ENCODE results near the gene FBH1.
"Not testable (repeated sequence)": the region's sequence is repeated elsewhere in the genome, so short reads cannot be mapped to it uniquely, and the experiment has no call there.

The FBH1 gene

DNA sequence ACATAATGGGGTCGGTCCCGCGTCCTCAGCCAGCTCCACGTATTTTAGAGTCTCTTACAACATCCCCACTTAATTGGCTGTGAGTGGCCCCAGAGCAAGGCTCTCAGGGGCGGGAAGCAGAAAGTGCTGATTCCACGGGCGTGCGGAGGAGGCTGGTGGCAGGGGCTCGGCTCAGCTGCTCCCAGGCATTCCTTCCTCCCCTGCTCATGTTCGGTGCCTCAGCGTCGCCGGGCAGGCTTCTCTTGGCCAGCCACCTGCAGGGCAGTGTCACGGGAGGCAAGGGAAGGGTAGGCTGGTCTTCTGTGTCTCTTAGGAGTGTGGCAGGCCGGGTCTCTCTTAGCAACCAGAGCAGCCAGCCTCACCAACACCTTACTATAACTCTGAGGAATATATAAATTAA lies 53.5 kb downstream of the FBH1 start:
- no peak for DNase-seq

DNA sequence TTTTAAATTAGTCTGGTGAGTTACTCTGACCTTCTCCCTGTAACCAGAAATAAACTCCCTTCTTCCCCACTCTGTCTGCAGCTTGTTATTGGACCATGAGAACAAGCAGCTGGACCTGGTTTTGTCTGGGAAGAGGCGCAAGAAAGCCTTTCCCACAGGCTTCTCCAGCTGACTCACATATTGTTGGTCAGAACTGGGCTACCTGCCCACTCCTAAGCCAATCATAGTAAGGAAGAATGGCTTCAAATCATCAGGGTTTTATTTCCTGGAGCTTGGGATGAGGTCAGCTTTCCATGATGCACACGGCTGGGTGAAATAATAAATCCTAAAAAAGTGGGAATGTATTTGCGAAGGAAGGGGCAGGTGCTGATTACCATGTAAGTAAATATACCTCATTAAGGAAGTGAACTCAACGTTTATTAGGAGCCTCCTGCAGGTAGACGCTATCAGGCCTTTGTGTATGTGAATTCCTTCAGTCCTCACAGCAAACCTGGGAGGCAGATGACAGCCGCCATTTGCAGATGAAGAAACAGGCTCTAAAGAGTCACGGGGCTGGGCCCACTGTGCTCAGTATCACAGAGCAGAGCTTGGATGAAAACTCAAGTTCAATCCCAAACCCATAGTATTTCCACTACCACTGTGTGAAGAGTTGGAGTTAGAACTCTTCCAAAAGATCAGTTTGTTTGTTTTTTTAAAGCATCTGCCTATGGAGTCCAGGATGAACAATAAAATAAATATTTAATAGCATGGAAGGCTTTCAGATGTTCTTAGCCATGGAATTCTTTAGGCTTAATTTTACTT lies 54.5 kb downstream of the FBH1 start:
- no peak for DNase-seq

DNA sequence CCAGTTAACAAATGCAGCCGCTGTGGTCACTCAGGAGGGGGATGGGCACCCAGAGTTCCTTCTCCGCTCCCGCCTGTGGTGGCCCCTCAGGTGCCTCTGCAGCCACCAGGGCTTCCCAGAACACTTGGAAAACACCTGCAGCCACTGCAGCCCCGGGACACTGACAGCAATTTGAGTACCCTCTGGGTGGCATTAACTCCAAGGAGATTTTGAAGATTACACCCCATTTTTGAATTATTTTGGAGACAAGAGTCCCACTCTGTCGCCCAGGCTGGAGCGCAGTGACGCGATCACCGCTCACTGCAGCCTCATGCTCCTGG lies 55.1 kb downstream of the FBH1 start:
- no peak for DNase-seq

DNA sequence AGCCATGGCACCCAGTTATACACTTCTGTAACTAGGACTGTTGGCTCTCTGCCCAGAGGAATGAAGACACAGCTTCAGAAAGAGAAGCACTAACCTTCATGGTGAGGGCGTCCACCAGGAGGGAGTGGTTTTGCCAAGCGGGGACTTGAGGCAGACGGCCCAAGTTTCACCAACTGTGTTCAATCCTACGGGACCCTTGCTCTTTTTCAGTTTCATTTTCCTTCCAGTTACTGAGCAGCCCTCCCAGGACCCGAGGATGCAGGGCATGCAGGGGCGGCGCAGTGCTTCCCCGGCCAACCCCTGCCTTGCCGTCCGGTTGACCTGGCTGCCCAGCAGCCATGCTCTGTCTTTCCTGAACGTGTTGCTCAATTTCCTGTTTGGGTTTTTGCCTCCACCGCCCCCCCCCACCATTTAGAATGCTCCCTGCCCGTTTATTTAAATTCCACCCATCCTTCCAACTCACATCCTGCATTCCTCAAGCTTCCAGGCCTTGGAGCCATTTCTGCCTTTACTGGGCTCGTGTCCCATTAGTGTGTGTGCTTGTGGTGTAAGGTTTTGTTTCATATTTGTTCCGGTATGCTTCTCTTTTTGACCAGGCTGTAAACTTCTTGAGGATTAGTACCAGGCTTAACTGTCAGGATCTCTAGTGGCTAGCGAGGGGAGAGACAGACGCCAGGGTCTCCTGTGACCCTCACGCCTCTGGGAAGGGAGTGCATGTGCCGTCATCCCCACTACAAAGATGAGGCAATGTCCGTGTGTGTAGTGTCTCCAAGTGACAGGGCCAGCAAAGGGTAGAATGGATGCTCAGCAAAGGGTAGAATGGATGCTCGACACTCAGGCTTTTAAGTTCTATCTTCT lies 55.7 kb downstream of the FBH1 start:
- no peak for DNase-seq

DNA sequence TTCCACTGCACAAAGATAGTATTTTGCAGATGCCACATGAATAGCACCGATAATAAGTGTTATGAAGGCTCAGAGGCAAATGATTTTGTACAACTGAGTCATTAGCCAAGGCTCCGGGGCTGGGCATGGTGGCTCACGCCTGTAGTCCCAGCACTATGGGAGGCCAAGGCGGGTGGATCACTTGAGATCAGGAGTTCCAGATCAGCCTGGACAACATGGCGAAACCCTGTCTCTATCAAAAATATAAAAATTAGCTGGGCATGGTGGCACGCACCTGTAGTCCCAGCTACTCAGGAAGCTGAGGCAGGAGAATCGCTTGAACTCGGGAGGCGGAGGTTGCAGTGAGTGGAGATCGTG lies 56.4 kb downstream of the FBH1 start:
- DNase-seq: not testable (repeated sequence)

DNA sequence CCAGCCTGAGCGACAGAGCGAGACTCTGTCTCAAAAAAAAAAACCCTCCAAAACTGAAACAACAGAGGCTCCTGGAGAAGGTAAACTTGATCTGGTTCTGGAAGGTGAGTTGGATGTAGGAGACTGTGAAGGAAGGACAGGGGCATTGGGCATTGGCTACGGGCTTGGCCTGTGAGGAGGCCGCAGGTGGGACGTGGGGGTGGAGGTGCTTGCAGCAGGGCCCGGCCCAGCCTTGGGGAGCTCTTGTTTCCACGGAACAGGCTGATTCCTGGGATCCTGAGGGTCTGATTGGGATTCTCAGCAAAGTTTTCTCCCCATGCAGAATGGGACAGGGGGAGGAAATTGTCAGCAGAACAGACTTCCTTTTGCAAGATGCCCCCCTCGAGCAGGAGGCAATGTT lies 56.7 kb downstream of the FBH1 start:
- no peak for DNase-seq

DNA sequence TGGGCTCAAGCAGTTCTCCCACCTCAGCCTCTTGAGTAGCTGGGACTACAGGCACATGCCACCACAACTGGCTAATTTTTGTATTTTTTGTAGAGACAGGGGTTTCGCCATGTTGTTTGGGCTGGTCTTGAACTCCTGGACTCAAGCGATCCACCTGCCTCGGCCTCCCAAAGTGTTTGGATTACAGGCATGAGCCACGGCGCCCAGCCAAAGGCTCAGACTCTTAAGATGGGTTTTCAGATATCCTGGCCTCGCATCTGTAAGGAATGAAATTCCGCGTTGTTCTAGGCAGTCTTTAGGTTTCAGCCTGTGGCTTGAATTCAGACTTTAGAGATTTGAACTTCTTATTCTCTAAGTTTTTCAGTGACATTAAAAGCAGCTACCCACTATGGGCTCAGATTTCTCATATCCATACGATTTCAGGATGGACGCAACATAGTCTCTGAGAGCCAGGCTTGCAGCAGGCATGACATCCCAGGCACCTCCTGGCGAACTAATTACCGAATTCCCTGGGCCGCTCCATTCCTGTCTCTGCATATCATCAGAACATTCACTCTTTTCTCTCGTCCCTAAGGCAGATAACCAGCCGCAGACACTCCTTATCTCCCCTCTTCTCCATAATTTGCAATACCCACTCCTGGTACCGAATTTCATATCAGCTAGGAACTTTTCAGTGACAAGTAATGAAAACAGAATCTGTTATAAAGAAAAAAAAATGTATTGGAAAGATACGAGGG lies 57.6 kb downstream of the FBH1 start:
- DNase-seq: no peak

DNA sequence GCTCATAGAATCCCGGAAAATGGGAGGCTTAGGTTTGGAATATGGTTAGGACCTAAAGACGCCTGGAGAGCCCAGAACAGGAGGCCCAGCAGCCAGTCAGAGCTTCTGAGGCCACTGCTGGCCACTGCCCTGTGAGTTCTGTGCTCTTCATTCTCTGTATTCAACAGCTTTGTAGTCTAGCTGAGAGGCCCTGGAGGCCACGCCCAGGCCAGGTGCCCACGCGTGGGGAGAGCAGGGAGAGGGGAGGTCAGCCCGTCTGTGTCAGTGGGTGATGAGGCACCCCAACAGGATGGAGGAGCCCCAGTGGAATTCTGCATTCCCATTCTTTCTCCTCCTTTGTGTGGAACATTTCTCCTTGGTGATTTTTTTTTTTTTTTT lies 58.2 kb downstream of the FBH1 start:
- no peak for DNase-seq

DNA sequence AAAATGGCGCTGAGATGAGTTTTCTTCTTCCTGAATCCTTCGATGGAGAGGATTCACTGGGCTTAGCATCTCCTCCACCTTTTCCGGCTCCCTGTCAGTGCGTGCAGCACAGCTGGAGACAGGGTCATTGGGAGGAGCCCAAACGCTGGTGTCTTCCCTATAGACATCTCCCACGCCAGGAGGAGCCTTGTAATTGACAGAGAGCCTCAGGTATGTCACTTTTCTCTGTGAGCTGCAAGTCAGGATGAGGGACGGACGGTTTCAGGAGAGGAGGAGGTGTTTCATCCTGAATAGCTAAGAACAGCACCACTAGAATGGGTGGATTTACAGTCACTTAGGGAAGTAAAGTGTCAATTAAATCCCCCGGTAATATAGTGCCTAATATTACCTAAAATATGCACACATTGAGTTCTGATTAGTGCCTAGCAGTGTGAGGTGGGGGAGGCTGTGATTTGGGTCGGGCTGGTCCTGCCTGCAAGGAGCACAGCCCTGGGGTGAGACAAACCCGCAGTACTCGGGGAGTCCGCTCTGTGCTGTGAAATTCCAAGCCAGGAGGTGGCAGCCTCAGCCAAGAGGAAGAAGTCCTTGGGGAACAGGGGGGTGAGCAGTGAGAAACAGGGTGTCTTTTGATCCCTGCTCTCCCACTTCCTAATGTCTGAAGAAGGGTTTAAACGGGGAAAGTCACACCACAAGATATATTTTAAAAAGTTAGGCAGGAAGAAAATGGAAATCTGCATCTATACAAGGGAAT lies 59.1 kb downstream of the FBH1 start:
- peak; percentile 45 to 63 for DNase-seq

DNA sequence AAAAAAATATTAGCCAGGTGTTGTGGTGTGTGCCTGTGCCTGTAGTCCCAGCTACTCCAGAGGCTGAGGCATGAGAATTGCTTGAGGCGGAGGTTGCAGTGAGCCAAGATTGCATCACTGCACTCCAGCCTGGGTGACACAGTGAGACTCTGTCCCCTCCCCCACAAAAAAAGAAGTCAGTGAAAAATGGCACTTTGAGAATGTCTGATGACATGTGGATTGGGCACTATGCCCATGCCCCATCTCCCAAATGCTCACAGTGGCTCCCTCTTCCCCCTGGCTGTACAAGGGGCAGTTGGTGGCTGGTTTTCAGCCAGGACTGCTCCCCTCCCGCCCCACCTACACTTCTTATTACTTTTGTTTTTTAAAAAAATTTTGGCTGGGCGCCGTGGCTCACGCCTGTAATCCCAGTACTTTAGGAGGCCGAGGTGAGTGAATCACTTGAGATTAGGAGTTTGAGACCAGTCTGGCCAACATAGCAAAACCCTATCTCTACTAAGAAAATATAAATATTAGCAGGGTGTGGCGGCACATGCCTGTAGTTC lies 61.2 kb downstream of the FBH1 start:
- DNase-seq: no peak

DNA sequence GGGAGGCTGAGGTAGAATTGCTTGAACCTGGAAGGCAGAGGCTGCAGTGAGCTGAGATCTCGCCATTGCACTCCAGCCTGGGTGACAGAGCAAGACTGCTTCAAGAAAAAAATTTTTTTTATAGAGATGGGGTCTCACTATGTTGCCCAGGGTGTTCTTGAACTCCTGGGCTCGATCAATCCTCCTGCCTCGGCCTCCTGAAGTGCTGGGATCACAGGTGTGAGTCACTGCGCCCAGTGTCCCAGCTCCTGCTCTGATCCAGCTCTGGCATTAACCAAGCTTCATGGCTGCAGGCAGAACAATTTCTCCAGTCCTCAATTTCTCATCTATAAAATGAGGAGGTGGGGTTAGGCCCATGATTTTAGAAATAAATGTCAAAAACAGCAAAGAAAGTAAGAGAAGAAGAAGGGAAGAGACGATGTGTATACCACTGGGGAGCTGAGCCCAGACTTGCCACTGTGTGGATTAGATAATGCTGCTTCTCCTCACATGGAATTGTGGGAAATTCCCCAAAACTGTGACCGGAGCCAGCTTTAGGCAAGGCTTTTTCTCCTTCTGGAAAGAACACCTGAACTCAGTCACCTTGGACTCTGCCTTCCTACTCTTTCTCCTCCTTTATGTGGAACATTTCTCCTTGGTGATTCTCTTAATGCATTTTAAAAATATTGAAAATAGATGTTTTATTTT lies 61.8 kb downstream of the FBH1 start:
- no peak for DNase-seq

DNA sequence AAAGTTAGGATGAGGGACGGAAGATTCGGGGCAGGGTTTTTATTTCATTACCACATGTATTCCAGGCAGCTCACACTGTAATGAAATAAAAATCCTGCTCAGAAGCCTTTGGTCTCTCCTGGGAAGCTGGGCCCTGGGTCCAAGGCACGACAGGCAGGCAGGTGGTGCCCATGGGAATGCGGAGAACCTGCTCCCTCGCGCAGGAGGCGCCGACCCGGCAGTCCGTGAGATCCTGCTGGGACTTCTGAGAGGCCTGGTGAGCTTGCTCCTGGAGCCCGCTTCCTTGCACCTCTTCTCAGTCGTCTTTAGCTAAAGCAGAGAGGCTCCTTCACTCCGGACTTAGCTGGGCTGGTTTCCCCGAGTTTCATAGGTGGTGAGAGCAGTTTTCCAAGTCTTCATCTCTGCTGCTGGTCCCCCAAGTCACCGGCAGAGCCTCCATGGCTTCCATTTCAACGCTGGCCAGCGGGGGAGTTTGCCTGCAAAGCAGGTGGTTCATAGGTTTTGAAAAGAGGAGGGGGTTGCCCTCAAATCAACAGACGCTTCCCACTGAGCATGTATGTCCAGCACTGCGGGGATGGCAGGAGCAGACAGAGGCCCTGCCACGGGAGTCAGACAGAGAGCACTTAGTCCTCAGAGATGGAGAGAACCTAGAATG lies 62.8 kb downstream of the FBH1 start:
- DNase-seq: no peak

DNA sequence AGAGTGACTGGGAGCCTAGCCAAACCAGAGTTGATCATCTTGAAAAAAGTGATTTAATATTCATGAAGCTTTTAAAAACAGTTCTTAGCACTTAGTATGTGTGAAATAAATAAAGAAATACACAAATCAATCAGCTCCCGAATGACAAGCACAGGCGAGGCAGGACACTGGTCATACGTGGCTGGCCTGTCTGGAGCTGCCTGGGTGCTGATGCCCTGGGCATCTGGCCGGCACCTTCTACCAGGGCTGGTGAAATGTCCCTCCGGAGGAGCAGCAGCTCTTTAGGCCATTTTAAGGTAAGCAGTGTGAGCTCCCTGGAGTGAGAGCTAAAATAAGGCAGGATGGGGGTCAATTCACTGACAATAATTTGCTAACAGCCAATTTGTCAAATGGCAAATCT lies 63.6 kb downstream of the FBH1 start:
- DNase-seq: no peak

DNA sequence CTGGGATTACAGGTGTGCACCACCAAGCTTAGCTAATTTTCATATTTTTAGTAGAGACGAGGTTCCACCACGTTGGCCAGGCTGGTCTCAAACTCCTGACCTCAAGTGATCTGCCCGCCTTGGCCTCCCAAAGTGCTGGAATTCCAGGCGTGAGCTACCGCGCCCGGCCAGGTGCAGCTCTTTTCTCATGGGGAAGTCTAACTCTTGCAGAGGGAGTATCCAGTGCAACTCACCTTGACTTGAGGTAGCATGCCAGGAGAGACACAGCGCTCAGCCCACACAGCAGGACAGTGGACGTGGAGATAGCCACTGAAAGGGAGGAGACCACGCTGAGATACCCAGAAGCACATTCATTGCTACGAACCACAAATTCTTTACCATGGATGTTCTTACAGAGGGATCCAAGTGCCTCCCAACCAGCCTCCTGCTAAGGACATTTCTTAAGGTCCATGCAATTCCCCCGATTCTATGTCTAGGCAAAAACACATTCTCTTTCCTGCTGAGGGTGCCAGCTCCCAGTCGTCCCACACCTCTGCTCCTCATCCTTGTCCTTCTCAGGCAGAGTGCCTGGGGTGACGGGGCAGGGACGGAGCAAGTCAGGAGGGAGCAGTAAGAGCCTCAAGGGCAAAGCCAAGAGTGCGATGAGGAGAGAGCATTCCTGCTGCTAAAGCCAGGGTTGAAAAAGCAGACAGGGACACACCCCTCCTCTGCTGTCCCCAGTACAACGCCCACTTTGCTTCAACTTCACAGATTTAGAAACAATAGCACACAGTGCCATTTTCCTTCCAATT lies 66.3 kb downstream of the FBH1 start:
- DNase-seq: no peak

DNA sequence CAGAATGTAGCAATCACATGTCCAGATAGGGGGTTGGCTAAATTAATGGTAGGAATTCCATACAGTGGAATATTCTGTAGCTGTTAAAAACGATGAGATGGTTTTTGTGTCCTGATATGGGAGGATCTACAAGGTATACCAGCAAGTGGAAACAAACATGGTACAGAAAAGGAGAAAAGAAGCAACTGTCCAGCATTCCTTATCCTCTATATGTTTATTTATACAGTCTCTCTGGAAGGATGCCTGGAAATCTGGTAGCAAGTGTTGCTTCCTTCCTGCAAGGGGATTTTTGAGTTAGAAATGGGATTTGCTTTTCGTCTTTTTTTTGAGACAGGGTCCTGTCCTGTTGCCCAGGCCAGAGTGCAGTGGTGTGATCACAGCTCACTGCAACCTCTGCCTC lies 68.0 kb downstream of the FBH1 start:
- DNase-seq: no peak

DNA sequence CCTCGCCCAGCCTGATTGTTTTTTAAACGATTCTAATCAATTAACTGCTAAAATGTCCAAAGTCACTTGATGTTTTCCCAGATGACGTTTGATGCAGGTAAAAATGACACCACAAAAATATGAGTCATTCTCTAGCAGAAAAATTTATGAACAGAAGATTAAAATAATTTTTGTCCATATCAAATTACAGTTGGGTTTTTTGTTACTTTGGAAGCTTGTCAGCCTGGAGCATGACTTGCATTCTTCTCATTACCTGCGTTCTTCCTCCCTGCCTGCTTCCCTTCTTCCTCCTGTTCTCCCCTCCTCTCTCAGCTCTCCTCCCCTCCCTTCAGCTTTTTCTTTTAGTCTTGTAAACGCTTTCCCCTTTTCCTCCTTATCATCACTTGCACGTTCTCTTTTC lies 68.6 kb downstream of the FBH1 start:
- DNase-seq: no peak

DNA sequence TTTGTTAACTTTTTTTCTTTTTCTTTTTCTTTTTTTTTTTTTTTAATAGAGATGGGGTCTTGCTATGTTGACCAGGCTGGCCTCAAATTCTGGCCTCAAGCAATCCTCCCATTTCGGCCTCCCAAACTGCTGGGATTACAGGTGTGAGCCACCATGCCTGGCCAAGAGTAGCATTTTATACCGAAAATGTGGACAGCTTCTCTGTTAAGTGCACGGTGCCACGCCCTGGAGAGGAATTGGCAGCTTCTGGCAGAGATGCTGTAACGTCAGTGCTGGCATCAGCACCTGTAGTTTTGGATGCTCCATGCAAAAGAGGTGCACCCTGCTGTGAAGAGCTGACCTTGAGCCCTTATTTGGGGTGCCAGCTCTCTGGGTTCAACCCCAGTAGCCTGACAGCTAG lies 69.1 kb downstream of the FBH1 start:
- no peak for DNase-seq

DNA sequence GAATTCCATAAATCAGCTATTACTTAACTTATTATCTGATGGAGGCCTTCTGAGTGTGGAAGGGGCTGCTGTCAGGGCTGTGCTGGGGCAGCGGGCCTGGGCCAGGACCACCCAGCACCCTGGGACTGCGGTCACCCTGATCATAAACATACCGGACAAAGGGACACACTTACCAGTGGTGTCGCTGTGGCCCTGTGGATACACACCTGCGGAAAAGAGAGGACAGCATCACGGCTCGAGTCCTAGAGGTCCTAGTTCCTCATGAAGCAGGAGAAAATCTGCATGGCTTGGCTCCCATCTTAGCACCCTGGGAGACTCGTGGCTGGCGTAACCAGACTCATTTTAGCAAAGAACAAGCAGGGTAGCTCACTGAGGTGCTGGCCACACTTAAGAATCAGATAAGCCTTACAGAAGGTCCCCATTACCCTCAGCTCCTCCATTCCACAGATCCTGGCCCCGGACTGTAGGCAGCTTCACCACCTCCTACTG lies 69.6 kb downstream of the FBH1 start:
- no peak for DNase-seq

DNA sequence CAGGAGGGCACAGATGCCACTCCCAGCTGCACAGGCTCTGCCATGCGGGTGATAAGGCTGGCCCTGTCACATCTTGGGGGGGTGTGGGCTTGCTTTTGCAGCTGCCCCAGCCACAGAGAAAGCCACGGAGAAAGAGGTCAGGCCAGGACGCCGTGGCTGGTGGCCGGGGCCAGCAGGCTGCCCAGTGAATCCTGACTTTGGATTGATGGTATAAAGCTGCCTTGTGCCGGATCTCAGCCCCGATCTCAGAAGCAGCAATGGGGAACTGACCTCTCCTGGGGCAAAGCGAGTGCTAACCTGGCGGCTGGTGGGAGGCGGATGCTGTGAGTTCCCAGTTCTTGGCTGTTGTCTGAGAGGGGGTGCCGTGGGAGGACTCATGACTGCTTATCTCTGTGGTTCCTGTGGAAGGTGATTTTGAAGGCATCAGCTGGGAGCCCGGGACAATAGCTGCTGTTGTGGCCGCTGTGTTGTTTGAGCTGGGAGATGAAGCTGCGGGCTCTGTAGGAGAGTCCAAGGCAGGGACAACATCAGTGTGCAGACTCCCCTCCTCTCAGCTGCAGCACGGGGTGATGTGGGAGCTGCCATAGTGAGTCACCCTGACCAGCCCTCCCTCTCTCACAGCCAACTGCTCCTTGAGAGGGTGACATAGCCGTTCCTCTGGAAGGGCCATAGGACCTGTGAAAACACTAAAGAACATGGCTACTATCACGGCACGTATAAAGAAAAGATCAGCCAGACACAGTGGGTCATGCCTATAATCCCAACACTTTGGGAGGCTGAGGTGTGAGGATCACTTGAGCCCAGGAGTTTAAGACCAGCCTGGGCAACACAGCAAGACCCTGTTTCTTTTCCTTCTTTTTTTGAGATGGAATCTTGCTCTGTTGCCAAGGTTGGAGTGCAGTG lies 70.3 kb downstream of the FBH1 start:
- DNase-seq: no peak

DNA sequence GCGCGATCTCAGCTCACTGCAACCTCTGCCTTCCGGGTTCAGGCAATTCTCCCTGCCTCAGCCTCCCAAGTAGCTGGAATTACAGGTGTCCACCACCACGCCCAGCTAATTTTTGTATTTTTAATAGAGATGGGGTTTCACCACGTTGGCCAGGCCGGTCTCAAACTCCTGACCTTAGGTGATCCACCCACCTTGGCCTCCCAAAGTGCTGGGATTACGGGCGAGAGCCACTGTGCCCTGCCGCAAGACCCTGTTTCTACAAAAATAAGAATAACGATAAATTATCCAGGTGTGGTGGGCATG lies 70.9 kb downstream of the FBH1 start:
- DNase-seq: not testable (repeated sequence)
